PC-3 (cell line): ENCODE measurements around the gene MLLT10. TPM values are rescaled to one million over a fixed set of nuclear protein-coding genes. Genes with fewer than 3 reads are reported as not detected.
"Not testable (repeated sequence)": the region's sequence is repeated elsewhere in the genome, so short reads cannot be mapped to it uniquely, and the experiment has no call there.

Source experiments
- ATAC-seq: fragments of 200-7000 bp; cut with Tn5 transposase; 2 replicates; pipeline ENCODE4 v1.9.1; 2020; ENCODE audit warnings: mild to moderate bottlenecking, moderate library complexity
- BruUV-seq: library from RNA; stranded (reverse); fragments of 400-500 nt; replicated peaks from 2 replicates; lab custom pipeline; 2021; lab: Mats Ljungman, UMichigan
- CTCF ChIA-PET: fragments of 300-600 bp; sonication (Branson Sonifier 250); formaldehyde crosslinking; loops from one replicate; lab custom pipeline; 2022; ENCODE audit warnings: antibody characterized with exemption; lab: Charles Lee
- POLR2A ChIA-PET: fragments of 300-600 bp; sonication (Branson Sonifier 250); formaldehyde crosslinking; loops from one replicate; lab custom pipeline; 2022; ENCODE audit warnings: antibody characterized with exemption; ENCODE audit not compliant: unreplicated experiment; lab: Charles Lee
- DNase-seq: peaks from one replicate; pipeline ENCODE4 v3.0.0-alpha.2; 2015
- H2AFZ ChIP-seq: fragments of 300-600 bp; sonication (generic); 2 replicates; pipeline ENCODE4 v1.6.0; 2016; ENCODE audit warnings: antibody characterized with exemption, low read length
- H3F3A ChIP-seq: fragments of 300-600 bp; sonication (generic); one replicate; pipeline ENCODE4 v1.6.0; 2017; ENCODE audit warnings: antibody characterized with exemption, low read length, control low read depth, mild to moderate bottlenecking; ENCODE audit not compliant: unreplicated experiment
- H3K27ac ChIP-seq: fragments of 300-600 bp; sonication (generic); 2 replicates; pipeline ENCODE4 v1.5.1; 2016; ENCODE audit warnings: mild to moderate bottlenecking, low read length
- H3K27me3 ChIP-seq: fragments of 300-600 bp; sonication (generic); 2 replicates; pipeline ENCODE4 v1.6.1; 2016; ENCODE audit warnings: low read length, mixed read lengths
- H3K36me3 ChIP-seq: fragments of 300-600 bp; sonication (generic); 2 replicates; pipeline ENCODE4 v1.6.1; 2016; ENCODE audit warnings: low read depth, mixed run types, low read length, mixed read lengths
- H3K4me1 ChIP-seq: fragments of 300-600 bp; sonication (generic); 2 replicates; pipeline ENCODE4 v1.5.1; 2016; ENCODE audit warnings: low read length; ENCODE audit not compliant: insufficient read depth
- H3K4me2 ChIP-seq: fragments of 300-600 bp; sonication (generic); 2 replicates; pipeline ENCODE4 v1.6.0; 2016; ENCODE audit warnings: low read length
- H3K4me3 ChIP-seq: fragments of 300-600 bp; sonication (generic); 2 replicates; pipeline ENCODE4 v1.5.1; 2016; ENCODE audit warnings: mild to moderate bottlenecking, low read length, mixed read lengths
- H3K79me2 ChIP-seq: fragments of 300-600 bp; sonication (generic); 2 replicates; pipeline ENCODE4 v1.6.1; 2017; ENCODE audit warnings: low read length, mixed read lengths
- H3K9ac ChIP-seq: fragments of 300-600 bp; sonication (generic); 2 replicates; pipeline ENCODE4 v1.6.0; 2016; ENCODE audit warnings: mild to moderate bottlenecking, low read length
- H3K9me2 ChIP-seq: fragments of 300-600 bp; sonication (generic); replicated peaks from 2 replicates; pipeline ENCODE4 v1.6.1; 2016; ENCODE audit warnings: mixed run types, low read length, mixed read lengths
- H3K9me3 ChIP-seq: fragments of 300-600 bp; sonication (generic); 2 replicates; pipeline ENCODE4 v1.6.1; 2016; ENCODE audit warnings: low read length, mixed read lengths
- H4K20me1 ChIP-seq: fragments of 300-600 bp; sonication (generic); 2 replicates; pipeline ENCODE4 v1.6.1; 2016; ENCODE audit warnings: low read length, mixed read lengths
- EZH2 ChIP-seq: fragments of 300-600 bp; sonication (generic); IDR thresholded peaks from one replicate; pipeline ENCODE4 v1.6.1; 2017; ENCODE audit warnings: antibody characterized with exemption, mild to moderate bottlenecking, low read length; ENCODE audit not compliant: unreplicated experiment
- EZH2phosphoT487 ChIP-seq: fragments of 300-600 bp; sonication (generic); IDR thresholded peaks from 2 replicates; pipeline ENCODE4 v1.6.1; 2018; ENCODE audit warnings: mild to moderate bottlenecking, antibody characterized with exemption, low read length, borderline replicate concordance
- intact Hi-C: fragments of 100-400 bp; cut with micrococcal nuclease; formaldehyde crosslinking; loops from 2 replicates; pipeline ENCODE4 v1.9.0; 2023
- total RNA-seq: library from RNA; depleted of rRNA; stranded (reverse); fragments of >200 nt; gene quantifications from 2 replicates; pipeline ENCODE4 v1.2.3, GENCODE V29; 2014
- TF ChIP-seq, protein P1 (sequence below): fragments of 300-600 bp; sonication (generic); conservative IDR thresholded peaks from 2 replicates; pipeline ENCODE4 v1.5.1; 2017; ENCODE audit warnings: antibody characterized with exemption, low read depth, mild to moderate bottlenecking, low read length

Gene MLLT10
- total RNA-seq, 1 experiment from 2014 or later = 32.5 TPM

DNA sequence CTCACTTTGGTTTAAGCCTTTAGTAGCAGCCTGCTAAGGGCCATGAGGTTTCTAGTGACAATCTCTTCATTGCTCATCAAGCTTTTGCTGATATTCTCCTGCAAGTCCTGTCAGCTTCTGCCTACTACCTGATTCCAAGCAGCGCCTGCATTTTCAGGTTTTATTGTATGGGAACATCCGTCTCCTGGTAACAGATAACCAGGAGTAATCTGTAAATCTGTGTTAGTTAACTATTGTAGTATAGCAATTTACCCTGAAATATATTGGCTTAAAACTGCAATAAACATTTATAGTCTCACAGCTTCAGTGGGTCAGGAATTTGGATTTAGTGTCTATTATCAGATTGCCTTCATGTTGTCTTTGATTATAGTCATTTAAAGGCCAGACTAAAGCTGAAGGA lies 94.0 kb downstream of the MLLT10 start:
- BruUV-seq = no TSS peak
- no peak for ATAC-seq

DNA sequence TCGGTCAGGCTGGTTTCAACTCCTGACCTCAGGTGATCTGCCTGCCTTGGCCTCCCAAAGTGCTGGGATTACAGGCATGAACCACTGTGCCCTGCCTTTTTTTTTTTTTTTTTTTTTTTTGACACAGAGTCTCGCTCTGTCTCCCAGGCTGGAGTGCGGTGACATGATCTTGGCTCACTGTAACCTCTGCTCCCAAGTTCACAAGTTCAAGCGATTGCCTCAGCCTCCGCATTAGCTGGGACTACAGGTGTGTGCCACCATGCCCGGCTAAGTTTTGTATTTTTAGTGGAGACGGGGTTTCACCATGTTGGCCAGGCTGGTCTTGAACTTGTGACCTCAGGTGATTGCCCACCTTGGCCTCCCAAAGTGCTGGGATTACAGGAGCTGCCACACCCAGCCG lies 94.6 kb downstream of the MLLT10 start:
- H3K4me2 ChIP-seq, H3F3A ChIP-seq, H3K27ac ChIP-seq, H3K9ac ChIP-seq, H3K27me3 ChIP-seq, BruUV-seq, H3K4me1 ChIP-seq, CTCF ChIA-PET, intact Hi-C loops, H2AFZ ChIP-seq, H3K4me3 ChIP-seq, POLR2A ChIA-PET, H4K20me1 ChIP-seq, H3K9me2 ChIP-seq, ATAC-seq, H3K36me3 ChIP-seq, H3K79me2 ChIP-seq, DNase-seq, H3K9me3 ChIP-seq: not testable (repeated sequence)

More for the DNA sequence above, 94.0 kb downstream of the MLLT10 start:
- intact Hi-C loops = no loop called here
- no peaks in the 10 kb centered on the region for H3K27me3 ChIP-seq
- no peaks in the 10 kb centered on the region for H3K9me3 ChIP-seq
- TF ChIP-seq EZH2phosphoT487 (no peak), EZH2 (no peak)
- TF ChIP-seq, protein P1, sequence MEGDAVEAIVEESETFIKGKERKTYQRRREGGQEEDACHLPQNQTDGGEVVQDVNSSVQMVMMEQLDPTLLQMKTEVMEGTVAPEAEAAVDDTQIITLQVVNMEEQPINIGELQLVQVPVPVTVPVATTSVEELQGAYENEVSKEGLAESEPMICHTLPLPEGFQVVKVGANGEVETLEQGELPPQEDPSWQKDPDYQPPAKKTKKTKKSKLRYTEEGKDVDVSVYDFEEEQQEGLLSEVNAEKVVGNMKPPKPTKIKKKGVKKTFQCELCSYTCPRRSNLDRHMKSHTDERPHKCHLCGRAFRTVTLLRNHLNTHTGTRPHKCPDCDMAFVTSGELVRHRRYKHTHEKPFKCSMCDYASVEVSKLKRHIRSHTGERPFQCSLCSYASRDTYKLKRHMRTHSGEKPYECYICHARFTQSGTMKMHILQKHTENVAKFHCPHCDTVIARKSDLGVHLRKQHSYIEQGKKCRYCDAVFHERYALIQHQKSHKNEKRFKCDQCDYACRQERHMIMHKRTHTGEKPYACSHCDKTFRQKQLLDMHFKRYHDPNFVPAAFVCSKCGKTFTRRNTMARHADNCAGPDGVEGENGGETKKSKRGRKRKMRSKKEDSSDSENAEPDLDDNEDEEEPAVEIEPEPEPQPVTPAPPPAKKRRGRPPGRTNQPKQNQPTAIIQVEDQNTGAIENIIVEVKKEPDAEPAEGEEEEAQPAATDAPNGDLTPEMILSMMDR = no peak
- ChIA-PET CTCF (no interaction called here), POLR2A (no interaction called here)
- no peak overlapping the region for H3K9ac ChIP-seq
- no peaks in the 10 kb centered on the region for H4K20me1 ChIP-seq
- no peaks in the 10 kb centered on the region; the same call in 1 of the 2 replicates for H3K36me3 ChIP-seq
- no peak for DNase-seq
- H3K4me3 ChIP-seq = no peak overlapping the region
- H3K79me2 ChIP-seq = no peaks in the 10 kb centered on the region
- H3K27ac ChIP-seq = no peak overlapping the region
- H2AFZ ChIP-seq = no peak overlapping the region
- H3F3A ChIP-seq = no peaks in the 10 kb centered on the region
- no peaks in the 10 kb centered on the region for H3K9me2 ChIP-seq
- H3K4me2 ChIP-seq = no peak overlapping the region
- no peaks in the 10 kb centered on the region for H3K4me1 ChIP-seq

DNA sequence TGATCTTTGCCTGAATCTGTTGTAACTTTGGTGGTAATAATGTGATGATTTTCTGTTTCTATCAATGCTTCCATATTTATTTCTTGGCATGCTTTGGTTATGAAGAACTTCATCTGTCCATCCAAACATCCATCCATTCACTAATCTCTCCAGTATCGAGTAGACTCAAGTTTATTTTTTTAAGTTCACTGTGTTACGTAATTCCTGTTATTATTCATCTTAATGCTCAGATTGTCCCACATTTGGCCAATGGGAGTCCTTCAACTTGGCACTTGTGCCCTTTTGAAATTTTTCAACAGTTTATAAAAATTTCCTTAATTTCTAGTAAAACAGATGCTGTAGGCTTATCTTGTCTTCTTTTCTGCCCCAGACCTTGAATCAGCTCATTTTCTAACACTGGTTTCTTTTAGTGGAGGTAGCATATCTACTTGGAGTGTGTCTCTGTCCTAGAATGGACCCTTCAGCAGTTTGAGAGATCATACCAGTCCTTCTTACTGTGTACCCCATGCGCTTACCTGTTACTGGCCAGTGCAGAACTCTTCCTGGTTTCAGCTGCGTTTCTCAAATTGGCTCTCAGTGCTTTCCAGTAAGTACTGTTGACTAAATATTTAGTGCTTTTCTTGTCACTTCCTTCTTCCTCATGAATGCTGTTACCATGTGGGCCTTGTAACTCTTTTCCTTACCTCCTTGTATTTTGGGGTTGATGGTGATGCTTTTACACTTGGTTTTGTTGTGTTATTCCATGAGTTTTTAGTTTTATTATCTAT lies 100.8 kb downstream of the MLLT10 start:
- Histone ChIP-seq H3K4me3 (no peak overlapping the region), H3K9me3 (no peaks in the 10 kb centered on the region), H3K27me3 (no peaks in the 10 kb centered on the region), H3K27ac (no peak overlapping the region), H3F3A (no peaks in the 10 kb centered on the region), H3K36me3 (no peaks in the 10 kb centered on the region), H4K20me1 (no peaks in the 10 kb centered on the region), H3K9me2 (no peaks in the 10 kb centered on the region), H3K4me2 (no peak overlapping the region), H3K4me1 (no peaks in the 10 kb centered on the region), H3K9ac (no peak overlapping the region), H3K79me2 (no peaks in the 10 kb centered on the region), H2AFZ (no peak overlapping the region)
- BruUV-seq = no TSS peak
- ChIA-PET CTCF (no interaction called here), POLR2A (no interaction called here)
- TF ChIP-seq EZH2phosphoT487 (no peak), EZH2 (no peak)
- TF ChIP-seq, protein P1 = no peak
- ATAC-seq = no peak
- intact Hi-C loops = no loop called here
- no peak for DNase-seq
